Liver (tissue), 9 donors: Measurements from ENCODE around the gene RUNX1. TPM values are rescaled to one million over a fixed set of nuclear protein-coding genes. Genes with fewer than 3 reads are reported as not detected.

Experiments used
- DNase-seq: peaks from one replicate; pipeline ENCODE4 v3.0.0-alpha.2; 2017; ENCODE audit warnings: low spot score
- H3K27ac ChIP-seq, 2 donors: one replicate each; pipeline ENCODE4 v1.7.0; 2013; ENCODE audit warnings: inconsistent platforms in 2 of 2, low read length in 2 of 2, control low read depth in 1 of 2, low read depth in 1 of 2, mild to moderate bottlenecking in 1 of 2
- H3K27me3 ChIP-seq, 4 donors: one replicate each; pipeline versions ENCODE4 v1.6.1 to v1.7.0; 2013; ENCODE audit warnings: low read length in 3 of 4, inconsistent platforms in 1 of 4, mild to moderate bottlenecking in 1 of 4, moderate library complexity in 1 of 4; ENCODE audit not compliant: control insufficient read depth in 4 of 4, insufficient read depth in 4 of 4
- H3K36me3 ChIP-seq, 4 donors: one replicate each; pipeline versions ENCODE4 v1.6.1 to v1.7.0; 2013; ENCODE audit warnings: low read length in 3 of 4, mild to moderate bottlenecking in 3 of 4, low read depth in 1 of 4, moderate library complexity in 1 of 4; ENCODE audit not compliant: control insufficient read depth in 4 of 4, insufficient read depth in 3 of 4
- H3K4me1 ChIP-seq, 4 donors: one replicate each; pipeline versions ENCODE4 v1.6.1 to v1.7.0; 2013; ENCODE audit warnings: low read length in 3 of 4, mild to moderate bottlenecking in 3 of 4, moderate library complexity in 1 of 4; ENCODE audit not compliant: control insufficient read depth in 4 of 4, insufficient read depth in 4 of 4
- H3K4me3 ChIP-seq, 3 donors: one replicate each; pipeline versions ENCODE4 v1.6.1 to v1.7.0; 2013; ENCODE audit warnings: low read length in 3 of 3, control low read depth in 1 of 3, low read depth in 1 of 3, mild to moderate bottlenecking in 1 of 3
- H3K9ac ChIP-seq, 2 donors: one replicate each; pipeline ENCODE4 v1.7.0; 2013; ENCODE audit warnings: low read length in 2 of 2, mild to moderate bottlenecking in 2 of 2, moderate library complexity in 2 of 2, control low read depth in 1 of 2, low read depth in 1 of 2
- H3K9me3 ChIP-seq, 4 donors: one replicate each; pipeline versions ENCODE4 v1.6.1 to v1.7.0; 2013; ENCODE audit warnings: low read length in 3 of 4; ENCODE audit not compliant: control insufficient read depth in 4 of 4
- EGR1 ChIP-seq, 2 donors: IDR thresholded peaks; 2 replicates each; pipeline ENCODE4 v1.6.1; 2016 to 2018; ENCODE audit warnings: antibody characterized with exemption in 2 of 2, low read depth in 2 of 2
- FOXA2 ChIP-seq: IDR thresholded peaks from 2 replicates; pipeline ENCODE4 v1.6.1; 2016; ENCODE audit warnings: antibody characterized with exemption
- GABPA ChIP-seq, 2 donors: IDR thresholded peaks in 1 of 2; conservative IDR thresholded peaks in 1 of 2; 2 replicates each; pipeline ENCODE4 v1.6.1; 2016; ENCODE audit warnings: antibody characterized with exemption in 2 of 2, mild to moderate bottlenecking in 1 of 2, moderate library complexity in 1 of 2
- HNF4A ChIP-seq, 2 donors: conservative IDR thresholded peaks; 2 replicates each; pipeline ENCODE4 v1.6.1; 2016; ENCODE audit warnings: antibody characterized with exemption in 2 of 2, mild to moderate bottlenecking in 2 of 2
- JUND ChIP-seq, 2 donors: IDR thresholded peaks; 2 replicates each; pipeline ENCODE4 v1.6.1; 2016; ENCODE audit warnings: antibody characterized with exemption in 2 of 2
- NR2F2 ChIP-seq: IDR thresholded peaks from 2 replicates; pipeline ENCODE4 v1.6.1; 2016; ENCODE audit warnings: antibody characterized with exemption
- RAD21 ChIP-seq, 2 donors: IDR thresholded peaks; 2 replicates each; pipeline ENCODE4 v1.6.1; 2016; ENCODE audit warnings: antibody characterized with exemption in 2 of 2, mild to moderate bottlenecking in 2 of 2
- RXRA ChIP-seq, 2 donors: IDR thresholded peaks; 2 replicates each; pipeline ENCODE4 v1.6.1; 2017 to 2018; ENCODE audit warnings: antibody characterized with exemption in 2 of 2, mild to moderate bottlenecking in 1 of 2
- SP1 ChIP-seq: IDR thresholded peaks from 2 replicates; pipeline ENCODE4 v1.6.1; 2018; ENCODE audit warnings: antibody characterized with exemption, mild to moderate bottlenecking
- TAF1 ChIP-seq: conservative IDR thresholded peaks from 2 replicates; pipeline ENCODE4 v1.6.1; 2016; ENCODE audit warnings: antibody characterized with exemption, mild to moderate bottlenecking
- YY1 ChIP-seq: IDR thresholded peaks from 2 replicates; pipeline ENCODE4 v1.6.1; 2016; ENCODE audit warnings: antibody characterized with exemption, mild to moderate bottlenecking
- WGBS: extraction: QIAGEN DNeasy Blood & Tissue Kit; methylation state at CpG from one replicate; pipeline ENCODE4 v1.1.7; 2013; 5-methylcytosine and 5-hydroxymethylcytosine counted together
- polyA plus RNA-seq, 2 donors: library from polyadenylated mRNA; stranded (reverse) in 1 of 2; unstranded in 1 of 2; fragments of 200-250 nt in 1 of 2; fragments of >200 nt in 1 of 2; fragmentation: Nextera tagmentation in 1 of 2; extraction: Ambion mirVana in 1 of 2; gene quantifications; one replicate each; pipeline versions ENCODE4 v1.2.1 to v1.2.3, GENCODE V29; 2013 to 2015
- total RNA-seq, 2 donors: library from RNA; depleted of rRNA; stranded (reverse); fragments of >200 nt; gene quantifications; one replicate each; pipeline ENCODE4 v1.2.3, GENCODE V29; 2014
- TF ChIP-seq, protein P1 (sequence below): IDR thresholded peaks from 2 replicates; pipeline ENCODE4 v1.6.1; 2016; ENCODE audit warnings: antibody characterized with exemption
- TF ChIP-seq, protein P2 (sequence below): fragments of 150-350 bp; IDR thresholded peaks from 2 replicates; pipeline ENCODE4 v1.5.1; 2017; ENCODE audit warnings: improper control_type of control experiment, low read depth, low read length; ENCODE audit not compliant: missing input control
- TF ChIP-seq, protein P3 (sequence below): IDR thresholded peaks from 2 replicates; pipeline ENCODE4 v1.6.1; 2016; ENCODE audit warnings: antibody characterized with exemption
- TF ChIP-seq, protein P4 (sequence below): IDR thresholded peaks from 2 replicates; pipeline ENCODE4 v1.6.1; 2016; ENCODE audit warnings: antibody characterized with exemption
- TF ChIP-seq, protein P5 (sequence below): IDR thresholded peaks from 2 replicates; pipeline ENCODE4 v1.6.1; 2016; ENCODE audit warnings: antibody characterized with exemption, mild to moderate bottlenecking
- donor health status: healthy.
- donor health status: healthy.
- donor health status: healthy.
- donor health status: healthy.
- donor health status: healthy.

Gene RUNX1
- total and polyA plus RNA-seq, 4 donors = 0.98 to 7.2 (median 3.1) TPM

DNA sequence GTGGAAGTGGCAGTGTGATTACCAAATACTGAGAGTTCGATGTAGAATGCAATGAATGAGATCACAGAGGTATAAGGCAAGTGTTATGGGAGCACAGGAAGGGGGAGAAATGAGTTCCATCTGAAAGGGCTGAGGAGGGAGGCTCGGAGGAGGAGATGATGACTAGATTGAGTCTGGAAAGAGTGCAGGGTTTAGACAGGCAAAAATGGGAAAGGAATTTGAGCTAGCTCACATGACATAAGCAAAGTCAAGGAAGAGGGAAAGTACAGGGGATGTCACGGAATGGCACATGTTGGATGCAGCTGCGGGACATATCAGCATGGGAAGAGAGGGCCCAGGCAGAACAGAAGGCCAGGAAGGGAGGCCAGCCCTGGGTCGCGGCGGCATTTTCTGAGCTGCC is 132.7 kb downstream of the RUNX1 start:
- Histone ChIP-seq H3K4me3 (no peak overlapping the region), H3K27me3 (no peaks in the 10 kb centered on the region), H3K9ac (no peak overlapping the region), H3K27ac (no peak overlapping the region), H3K4me1 (no peaks in the 10 kb centered on the region), H3K36me3 (no peaks in the 10 kb centered on the region), H3K9me3 (no peaks in the 10 kb centered on the region)
- DNase-seq = no peak
- TF ChIP-seq, protein P1, sequence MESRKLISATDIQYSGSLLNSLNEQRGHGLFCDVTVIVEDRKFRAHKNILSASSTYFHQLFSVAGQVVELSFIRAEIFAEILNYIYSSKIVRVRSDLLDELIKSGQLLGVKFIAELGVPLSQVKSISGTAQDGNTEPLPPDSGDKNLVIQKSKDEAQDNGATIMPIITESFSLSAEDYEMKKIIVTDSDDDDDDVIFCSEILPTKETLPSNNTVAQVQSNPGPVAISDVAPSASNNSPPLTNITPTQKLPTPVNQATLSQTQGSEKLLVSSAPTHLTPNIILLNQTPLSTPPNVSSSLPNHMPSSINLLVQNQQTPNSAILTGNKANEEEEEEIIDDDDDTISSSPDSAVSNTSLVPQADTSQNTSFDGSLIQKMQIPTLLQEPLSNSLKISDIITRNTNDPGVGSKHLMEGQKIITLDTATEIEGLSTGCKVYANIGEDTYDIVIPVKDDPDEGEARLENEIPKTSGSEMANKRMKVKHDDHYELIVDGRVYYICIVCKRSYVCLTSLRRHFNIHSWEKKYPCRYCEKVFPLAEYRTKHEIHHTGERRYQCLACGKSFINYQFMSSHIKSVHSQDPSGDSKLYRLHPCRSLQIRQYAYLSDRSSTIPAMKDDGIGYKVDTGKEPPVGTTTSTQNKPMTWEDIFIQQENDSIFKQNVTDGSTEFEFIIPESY = no peak
- no peak for TF ChIP-seq FOXA2
- TF ChIP-seq GABPA (IDR thresholded peaks at IDR 0.05 in 1 of 2, conservative IDR thresholded peaks at IDR 0.05 in 1 of 2) = no peak
- TF ChIP-seq, protein P2, sequence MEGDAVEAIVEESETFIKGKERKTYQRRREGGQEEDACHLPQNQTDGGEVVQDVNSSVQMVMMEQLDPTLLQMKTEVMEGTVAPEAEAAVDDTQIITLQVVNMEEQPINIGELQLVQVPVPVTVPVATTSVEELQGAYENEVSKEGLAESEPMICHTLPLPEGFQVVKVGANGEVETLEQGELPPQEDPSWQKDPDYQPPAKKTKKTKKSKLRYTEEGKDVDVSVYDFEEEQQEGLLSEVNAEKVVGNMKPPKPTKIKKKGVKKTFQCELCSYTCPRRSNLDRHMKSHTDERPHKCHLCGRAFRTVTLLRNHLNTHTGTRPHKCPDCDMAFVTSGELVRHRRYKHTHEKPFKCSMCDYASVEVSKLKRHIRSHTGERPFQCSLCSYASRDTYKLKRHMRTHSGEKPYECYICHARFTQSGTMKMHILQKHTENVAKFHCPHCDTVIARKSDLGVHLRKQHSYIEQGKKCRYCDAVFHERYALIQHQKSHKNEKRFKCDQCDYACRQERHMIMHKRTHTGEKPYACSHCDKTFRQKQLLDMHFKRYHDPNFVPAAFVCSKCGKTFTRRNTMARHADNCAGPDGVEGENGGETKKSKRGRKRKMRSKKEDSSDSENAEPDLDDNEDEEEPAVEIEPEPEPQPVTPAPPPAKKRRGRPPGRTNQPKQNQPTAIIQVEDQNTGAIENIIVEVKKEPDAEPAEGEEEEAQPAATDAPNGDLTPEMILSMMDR = no peak
- TF ChIP-seq HNF4A (conservative IDR thresholded peaks at IDR 0.05) = no peak
- TF ChIP-seq, protein P3, sequence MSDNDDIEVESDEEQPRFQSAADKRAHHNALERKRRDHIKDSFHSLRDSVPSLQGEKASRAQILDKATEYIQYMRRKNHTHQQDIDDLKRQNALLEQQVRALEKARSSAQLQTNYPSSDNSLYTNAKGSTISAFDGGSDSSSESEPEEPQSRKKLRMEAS = no peak
- TF ChIP-seq SP1 = no peak
- TF ChIP-seq NR2F2 = no peak
- TF ChIP-seq, protein P4, sequence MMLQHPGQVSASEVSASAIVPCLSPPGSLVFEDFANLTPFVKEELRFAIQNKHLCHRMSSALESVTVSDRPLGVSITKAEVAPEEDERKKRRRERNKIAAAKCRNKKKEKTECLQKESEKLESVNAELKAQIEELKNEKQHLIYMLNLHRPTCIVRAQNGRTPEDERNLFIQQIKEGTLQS = no peak
- TF ChIP-seq, protein P5, sequence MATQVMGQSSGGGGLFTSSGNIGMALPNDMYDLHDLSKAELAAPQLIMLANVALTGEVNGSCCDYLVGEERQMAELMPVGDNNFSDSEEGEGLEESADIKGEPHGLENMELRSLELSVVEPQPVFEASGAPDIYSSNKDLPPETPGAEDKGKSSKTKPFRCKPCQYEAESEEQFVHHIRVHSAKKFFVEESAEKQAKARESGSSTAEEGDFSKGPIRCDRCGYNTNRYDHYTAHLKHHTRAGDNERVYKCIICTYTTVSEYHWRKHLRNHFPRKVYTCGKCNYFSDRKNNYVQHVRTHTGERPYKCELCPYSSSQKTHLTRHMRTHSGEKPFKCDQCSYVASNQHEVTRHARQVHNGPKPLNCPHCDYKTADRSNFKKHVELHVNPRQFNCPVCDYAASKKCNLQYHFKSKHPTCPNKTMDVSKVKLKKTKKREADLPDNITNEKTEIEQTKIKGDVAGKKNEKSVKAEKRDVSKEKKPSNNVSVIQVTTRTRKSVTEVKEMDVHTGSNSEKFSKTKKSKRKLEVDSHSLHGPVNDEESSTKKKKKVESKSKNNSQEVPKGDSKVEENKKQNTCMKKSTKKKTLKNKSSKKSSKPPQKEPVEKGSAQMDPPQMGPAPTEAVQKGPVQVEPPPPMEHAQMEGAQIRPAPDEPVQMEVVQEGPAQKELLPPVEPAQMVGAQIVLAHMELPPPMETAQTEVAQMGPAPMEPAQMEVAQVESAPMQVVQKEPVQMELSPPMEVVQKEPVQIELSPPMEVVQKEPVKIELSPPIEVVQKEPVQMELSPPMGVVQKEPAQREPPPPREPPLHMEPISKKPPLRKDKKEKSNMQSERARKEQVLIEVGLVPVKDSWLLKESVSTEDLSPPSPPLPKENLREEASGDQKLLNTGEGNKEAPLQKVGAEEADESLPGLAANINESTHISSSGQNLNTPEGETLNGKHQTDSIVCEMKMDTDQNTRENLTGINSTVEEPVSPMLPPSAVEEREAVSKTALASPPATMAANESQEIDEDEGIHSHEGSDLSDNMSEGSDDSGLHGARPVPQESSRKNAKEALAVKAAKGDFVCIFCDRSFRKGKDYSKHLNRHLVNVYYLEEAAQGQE = no peak
- TF ChIP-seq EGR1 (IDR thresholded peaks at IDR 0.05; ENCODE audit: low read depth in 2 of 2) = no peak
- no peak for TF ChIP-seq TAF1
- TF ChIP-seq RXRA (IDR thresholded peaks at IDR 0.05) = no peak
- no peak for TF ChIP-seq RAD21 (IDR thresholded peaks at IDR 0.05)
- TF ChIP-seq JUND (IDR thresholded peaks at IDR 0.05) = no peak
- TF ChIP-seq YY1 = no peak
- 81% methylated on average over 7 of the region's 7 CpGs for WGBS

DNA sequence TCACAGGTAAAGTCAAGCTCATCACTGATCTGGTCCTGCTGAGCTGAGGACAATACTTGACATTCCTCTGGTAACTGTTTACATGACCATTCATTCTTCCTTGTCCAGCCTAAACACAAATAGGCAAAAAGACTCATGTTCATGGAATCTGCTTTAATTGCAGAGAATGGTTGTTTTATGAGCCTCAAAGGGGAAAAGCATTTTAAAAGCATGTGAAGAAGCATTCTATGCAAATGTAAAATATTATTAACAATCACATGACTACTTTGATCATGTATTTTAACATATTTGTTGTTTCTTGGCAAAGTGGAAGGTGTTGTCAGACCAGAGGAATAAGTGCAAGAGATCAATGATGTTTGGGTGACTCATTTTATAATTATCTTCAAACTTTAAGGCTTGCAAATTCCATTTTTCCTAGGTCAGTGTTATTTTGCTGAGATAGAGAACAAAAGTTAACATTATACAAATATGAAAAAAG is 133.7 kb downstream of the RUNX1 start:
- peaks cover 4 to 10% (median 7%) of the 10 kb centered on the region in 4 donors for H3K4me1 ChIP-seq
- no peaks in the 10 kb centered on the region for H3K27me3 ChIP-seq
- no peak overlapping the region for H3K4me3 ChIP-seq
- H3K9ac ChIP-seq = no peak overlapping the region
- H3K36me3 ChIP-seq = no peaks in the 10 kb centered on the region
- no peak for DNase-seq
- H3K27ac ChIP-seq = no peak overlapping the region
- H3K9me3 ChIP-seq = no peaks in the 10 kb centered on the region
- TF ChIP-seq SP1 (no peak), TAF1 (no peak), NR2F2 (no peak), FOXA2 (no peak), RXRA (IDR thresholded peaks at IDR 0.05) (no peak)
- TF ChIP-seq, protein P5 = no peak
- TF ChIP-seq, protein P3 = no peak
- TF ChIP-seq, protein P4 = no peak
- TF ChIP-seq, protein P2 = no peak
